IPS-11a (cell line): Measurements from ENCODE around the gene BUB1B.
"Not testable (repeated sequence)": the region's sequence is repeated elsewhere in the genome, so short reads cannot be mapped to it uniquely, and the experiment has no call there.

ENCODE experiments used
- H3K4me3 ChIP-seq: one replicate; pipeline ENCODE4 v1.5.1; 2013; ENCODE audit warnings: low read depth, low read length, control low read depth

Gene BUB1B

DNA sequence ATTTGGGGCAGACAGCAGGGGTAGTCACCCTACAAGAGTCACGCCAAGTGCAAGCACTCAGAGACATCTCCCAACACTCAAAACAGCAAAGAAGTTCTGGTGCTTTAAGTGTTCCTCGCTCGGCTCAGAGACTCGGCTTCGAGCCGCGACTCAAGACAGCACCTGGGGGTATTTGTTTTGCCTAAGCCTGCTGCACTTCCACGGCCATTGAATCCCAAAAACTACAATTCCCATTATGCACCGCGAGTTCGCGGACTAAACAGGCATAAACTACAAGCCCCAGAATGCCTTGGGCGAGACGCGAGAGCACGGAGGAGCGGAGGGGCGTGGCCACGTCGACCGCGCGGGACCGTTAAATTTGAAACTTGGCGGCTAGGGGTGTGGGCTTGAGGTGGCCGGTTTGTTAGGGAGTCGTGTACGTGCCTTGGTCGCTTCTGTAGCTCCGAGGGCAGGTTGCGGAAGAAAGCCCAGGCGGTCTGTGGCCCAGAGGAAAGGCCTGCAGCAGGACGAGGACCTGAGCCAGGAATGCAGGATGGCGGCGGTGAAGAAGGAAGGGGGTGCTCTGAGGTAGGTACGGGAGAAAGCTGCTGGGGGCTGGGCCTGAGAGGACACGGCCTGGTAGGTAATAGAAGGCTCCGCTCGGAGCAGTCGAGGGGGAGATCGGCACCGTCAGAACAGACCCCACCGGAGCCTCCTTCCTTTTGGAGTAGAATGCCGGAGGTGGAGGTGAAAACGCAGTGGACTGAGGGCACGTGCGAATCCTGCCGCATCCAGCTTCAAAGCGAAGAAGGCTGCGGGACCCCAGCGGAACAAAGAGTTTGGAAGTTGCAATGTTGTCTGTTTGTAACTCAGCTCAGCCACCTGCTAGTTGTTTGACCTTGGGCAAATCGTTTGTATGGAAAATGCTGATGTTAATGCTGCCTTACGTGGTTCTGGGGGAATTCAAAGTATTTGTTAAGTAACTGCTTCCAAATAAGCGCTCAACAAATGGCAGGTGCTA, at the start of gene BUB1B:
Gene BUB1B, plus strand, starts transcription at position 381 of the 1,000 bp plus-strand sequence. Its CDS starts 152 bp downstream, at position 533.
- peak within 1 kb of the TSS; percentile 89 for H3K4me3 ChIP-seq

DNA sequence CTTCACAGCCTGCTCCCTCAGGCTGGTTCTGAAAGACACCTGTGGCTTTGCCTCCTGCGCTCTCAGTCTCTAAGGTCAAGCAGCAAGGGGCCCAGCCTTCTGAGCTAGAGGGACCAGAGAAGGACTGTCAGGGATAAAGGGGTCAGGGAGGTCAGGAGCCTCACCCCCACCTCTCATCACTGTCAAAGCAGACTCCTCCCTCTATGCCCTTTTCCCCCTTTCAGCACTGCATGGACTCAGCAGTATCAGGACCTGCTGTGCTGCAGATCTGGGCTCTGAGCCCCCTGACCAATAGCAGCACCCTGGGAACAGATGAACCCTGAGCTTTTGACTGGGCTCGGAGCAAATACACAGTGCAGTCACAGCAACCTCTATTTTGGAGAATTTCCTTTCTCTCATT, 49.0 kb upstream of the BUB1B start:
- H3K4me3 ChIP-seq, result no peak overlapping the region

DNA sequence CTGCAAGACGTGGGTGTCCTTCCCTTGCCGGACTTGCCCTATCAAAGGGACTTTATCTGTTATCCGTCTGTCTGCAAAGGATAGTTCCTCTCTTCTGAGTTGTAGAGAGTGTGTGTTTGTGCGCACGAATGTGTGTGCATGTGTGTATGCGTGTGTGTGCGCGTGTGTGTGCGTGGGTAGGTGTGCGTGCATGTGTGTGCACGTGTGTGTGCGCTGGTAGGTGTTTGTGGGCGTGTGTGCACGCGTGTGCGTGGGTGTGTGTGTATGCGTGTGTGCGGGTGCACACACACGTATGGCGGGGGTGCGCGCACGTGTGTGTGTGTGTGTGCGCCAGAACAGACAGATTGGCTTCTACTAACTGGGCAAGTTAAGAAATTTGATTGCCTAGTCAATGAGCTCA, 48.1 kb upstream of the BUB1B start:
- H3K4me3 ChIP-seq, result no peak overlapping the region

- H3K4me3 ChIP-seq, result no peak overlapping the region
Measured at GRCh38 chr15:40114218-40114617, 46.7 kb upstream of the BUB1B start.

GRCh38 chr15:40115106-40115505, 45.8 kb upstream of the BUB1B start:
- not testable (repeated sequence) for H3K4me3 ChIP-seq

DNA sequence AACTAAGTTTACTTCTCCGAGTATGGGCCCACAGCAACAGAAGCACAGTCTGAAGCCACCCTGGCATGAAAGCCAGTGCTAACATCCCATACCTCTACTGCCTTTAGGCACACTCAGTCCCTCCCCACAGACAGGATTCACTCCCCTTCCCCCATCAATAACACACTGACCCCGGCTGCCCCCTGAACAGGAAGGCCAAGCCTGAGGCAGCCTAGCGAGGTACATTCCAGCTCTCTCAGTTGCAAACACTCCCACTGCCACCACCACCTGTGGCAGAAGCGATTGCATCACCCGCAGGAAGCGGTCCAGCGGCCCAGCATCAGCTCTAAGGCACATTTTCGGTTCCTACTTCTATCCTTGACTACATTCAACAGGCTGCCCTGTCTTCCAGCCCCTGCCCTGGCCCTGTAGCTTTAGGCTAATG, 45.2 kb upstream of the BUB1B start:
- no peak overlapping the region for H3K4me3 ChIP-seq

DNA sequence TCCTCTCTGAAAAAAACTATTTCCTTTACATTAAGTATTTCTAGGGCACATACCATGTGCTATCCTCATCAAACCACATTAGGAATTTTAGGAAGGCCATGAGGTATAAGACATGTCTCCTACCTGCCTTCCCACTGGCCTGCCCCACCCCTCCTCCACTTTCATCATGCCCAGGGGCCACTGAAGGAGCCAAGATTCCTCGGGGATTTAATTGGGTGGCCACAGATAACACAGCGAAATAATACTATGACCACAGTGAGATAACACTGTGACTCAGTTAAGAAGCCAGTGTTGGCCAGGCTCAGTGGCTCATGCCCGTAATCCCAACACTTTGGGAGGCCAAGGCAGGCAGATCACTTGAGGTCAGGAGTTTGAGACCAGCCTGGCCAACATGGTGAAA, 42.4 kb upstream of the BUB1B start:
- no peak overlapping the region for H3K4me3 ChIP-seq

- no peak overlapping the region for H3K4me3 ChIP-seq
Measured at GRCh38 chr15:40121911-40122638, 38.8 kb upstream of the BUB1B start.

GRCh38 chr15:40122989-40123388, 37.9 kb upstream of the BUB1B start:
- not testable (repeated sequence) for H3K4me3 ChIP-seq

GRCh38 chr15:40123863-40124262, 37.0 kb upstream of the BUB1B start:
- H3K4me3 ChIP-seq, result not testable (repeated sequence)

GRCh38 chr15:40124333-40124732, 36.5 kb upstream of the BUB1B start:
- H3K4me3 ChIP-seq, result not testable (repeated sequence)

DNA sequence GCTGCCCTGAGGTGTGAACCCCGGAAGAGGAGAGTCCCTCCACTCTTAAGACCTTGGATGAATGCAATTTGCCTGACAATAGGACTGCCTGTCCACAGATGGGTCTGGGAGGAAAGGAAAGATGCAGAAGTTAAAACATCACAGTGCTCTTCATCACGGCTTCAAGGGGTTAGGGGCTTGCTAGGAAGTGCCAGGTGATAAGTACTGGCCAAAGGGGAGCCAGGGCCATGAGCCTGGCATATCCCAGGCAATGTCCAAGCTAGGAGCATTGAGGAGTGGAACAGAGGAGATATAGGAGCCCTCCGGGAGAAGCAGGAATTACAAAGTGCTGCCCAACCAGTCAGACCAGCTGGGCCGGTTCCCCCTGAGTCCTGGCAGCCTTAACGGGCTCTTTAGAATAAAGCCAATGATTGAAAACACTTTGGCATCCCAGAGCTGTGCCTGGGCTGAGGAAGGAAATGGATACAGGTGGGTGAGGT, 36.0 kb upstream of the BUB1B start:
- not testable (repeated sequence) for H3K4me3 ChIP-seq

GRCh38 chr15:40125950-40126349, 34.9 kb upstream of the BUB1B start:
- no peak overlapping the region for H3K4me3 ChIP-seq

DNA sequence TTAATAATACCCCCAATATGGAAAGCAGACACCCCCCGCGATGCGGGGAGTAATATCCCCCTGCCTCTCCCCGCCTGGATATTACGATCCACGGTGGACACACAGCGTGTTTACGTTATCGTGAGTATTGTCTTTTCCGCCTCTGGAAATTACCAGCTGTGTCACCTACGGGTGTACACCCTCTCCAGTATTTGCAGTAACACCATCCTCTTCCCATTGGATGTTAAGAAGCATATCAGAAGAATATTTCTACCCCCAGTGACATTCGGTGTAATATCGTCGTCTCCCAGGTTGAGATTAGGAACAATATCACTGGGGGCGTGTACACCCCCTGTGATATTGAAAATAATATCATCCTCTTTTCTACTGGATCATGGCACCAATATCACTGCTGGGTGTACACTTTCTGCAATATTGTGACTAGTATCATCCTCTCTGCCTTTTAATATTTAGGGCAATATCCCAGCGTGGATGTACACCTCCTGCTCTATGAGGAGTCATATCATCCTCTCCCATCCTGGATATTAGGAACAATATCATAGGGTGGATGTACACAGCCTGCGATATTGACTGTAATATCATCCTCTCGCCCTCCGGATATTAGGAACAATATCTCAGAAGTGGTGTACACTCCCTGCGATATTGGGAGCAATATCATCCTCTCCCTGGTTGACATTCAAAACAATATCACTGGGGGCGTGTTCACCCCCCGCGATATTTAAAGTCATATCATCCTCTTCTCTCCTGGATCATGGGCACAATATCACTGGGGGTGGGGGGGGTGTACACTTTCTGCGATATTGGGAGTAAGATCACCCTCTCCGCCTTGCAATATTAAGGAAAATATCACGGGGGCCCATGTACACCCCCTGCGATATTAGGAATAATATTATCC, 31.9 kb upstream of the BUB1B start:
- H3K4me3 ChIP-seq, result no peak overlapping the region

GRCh38 chr15:40130118-40130517, 30.8 kb upstream of the BUB1B start:
- no peak overlapping the region for H3K4me3 ChIP-seq

- H3K4me3 ChIP-seq, result no peak overlapping the region
Measured at GRCh38 chr15:40130799-40131502, 29.9 kb upstream of the BUB1B start.

DNA sequence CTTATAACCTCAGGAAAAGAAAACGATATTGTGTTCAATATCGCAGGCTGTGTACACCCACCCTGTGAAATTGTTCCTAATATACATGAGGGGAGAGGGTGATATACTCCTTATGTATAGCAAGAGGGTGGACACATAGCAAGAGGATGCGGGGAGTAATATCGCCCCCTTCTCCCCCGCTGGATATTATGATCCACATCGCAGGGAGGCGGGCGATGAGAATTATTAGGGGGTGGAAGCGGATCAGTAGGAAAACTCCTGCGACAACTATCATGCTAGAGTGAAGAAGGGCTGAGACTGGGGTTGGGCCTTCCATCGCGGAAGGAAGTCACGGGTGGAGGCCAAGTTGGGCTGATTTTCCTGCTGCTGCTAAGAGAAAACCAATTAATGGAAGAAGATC, 27.3 kb upstream of the BUB1B start:
- H3K4me3 ChIP-seq, result no peak overlapping the region

DNA sequence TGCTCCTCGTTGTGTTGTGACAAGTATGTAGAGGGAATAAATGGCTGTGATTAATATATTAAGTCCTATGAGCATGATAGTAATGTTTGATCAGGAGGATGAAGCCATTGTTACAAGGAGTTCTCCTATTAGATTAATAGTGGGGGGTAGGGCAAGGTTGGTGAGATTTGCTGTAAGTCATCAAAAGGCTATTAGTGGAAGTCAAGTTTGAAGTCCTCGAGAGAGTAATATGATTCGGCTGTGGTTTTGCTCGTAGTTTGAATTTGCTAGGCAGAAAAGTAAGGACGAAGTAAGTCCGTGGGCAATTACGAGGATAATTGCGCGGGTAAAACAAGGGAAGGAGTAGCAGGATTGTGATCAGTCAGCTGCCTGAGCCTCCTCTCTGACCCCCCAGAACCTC, 26.0 kb upstream of the BUB1B start:
- H3K4me3 ChIP-seq, result no peak overlapping the region

GRCh38 chr15:40135846-40136450, 24.9 kb upstream of the BUB1B start:
- not testable (repeated sequence) for H3K4me3 ChIP-seq
